GM20000 (cell line): ENCODE results near the gene MRPS12.

Source experiments
- DNase-seq: peaks from one replicate; pipeline ENCODE4 v3.0.0; 2012; ENCODE audit warnings: low spot score
- CTCF ChIP-seq: IDR thresholded peaks from 2 replicates; pipeline ENCODE4 v1.5.1; 2012; ENCODE audit warnings: mild to moderate bottlenecking, control low read depth; ENCODE audit errors: extremely low read depth, missing control alignments

Gene MRPS12

GRCh38 chr19:38904581-38905539 lies 25.9 kb upstream of the MRPS12 start:
- DNase-seq: no peak
- no peak for TF ChIP-seq CTCF

GRCh38 chr19:38905620-38906019 lies 25.1 kb upstream of the MRPS12 start:
- TF ChIP-seq CTCF: no peak
- no peak for DNase-seq

DNA sequence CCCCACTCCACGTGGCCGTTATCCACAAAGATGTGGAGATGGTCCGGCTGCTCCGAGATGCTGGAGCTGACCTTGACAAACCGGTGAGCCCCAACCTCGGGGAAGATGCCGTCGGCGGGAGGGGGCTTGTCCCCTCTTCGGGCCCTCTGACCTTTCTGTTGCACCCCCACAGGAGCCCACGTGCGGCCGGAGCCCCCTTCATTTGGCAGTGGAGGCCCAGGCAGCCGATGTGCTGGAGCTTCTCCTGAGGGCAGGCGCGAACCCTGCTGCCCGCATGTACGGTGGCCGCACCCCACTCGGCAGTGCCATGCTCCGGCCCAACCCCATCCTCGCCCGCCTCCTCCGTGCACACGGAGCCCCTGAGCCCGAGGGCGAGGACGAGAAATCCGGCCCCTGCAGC lies 23.5 kb upstream of the MRPS12 start:
- DNase-seq: no peak
- TF ChIP-seq CTCF: no peak

DNA sequence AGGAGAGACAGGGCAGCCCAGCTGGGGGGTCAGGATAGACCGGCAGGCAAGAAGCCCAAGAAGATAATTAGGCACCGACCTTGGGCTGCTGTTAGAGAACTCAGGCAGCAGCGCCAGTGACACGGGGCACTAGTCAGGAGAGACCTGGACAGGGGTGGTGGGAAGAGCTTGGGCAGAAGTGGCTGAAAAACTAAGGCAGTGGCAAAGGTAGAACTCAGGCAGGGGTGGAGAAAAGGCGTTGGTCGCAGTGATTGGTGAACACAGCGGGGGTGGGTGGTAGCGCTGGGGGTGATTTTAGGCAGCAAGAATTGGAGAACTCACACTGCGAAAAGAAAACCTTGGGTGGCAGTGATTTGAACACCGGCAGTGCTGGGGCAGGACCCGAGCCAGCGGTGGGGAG lies 23.1 kb upstream of the MRPS12 start:
- DNase-seq: no peak

GRCh38 chr19:38908911-38909310 lies 21.8 kb upstream of the MRPS12 start:
- no peak for TF ChIP-seq CTCF
- no peak for DNase-seq

More for the DNA sequence above, 23.1 kb upstream of the MRPS12 start:
- no peak for TF ChIP-seq CTCF

DNA sequence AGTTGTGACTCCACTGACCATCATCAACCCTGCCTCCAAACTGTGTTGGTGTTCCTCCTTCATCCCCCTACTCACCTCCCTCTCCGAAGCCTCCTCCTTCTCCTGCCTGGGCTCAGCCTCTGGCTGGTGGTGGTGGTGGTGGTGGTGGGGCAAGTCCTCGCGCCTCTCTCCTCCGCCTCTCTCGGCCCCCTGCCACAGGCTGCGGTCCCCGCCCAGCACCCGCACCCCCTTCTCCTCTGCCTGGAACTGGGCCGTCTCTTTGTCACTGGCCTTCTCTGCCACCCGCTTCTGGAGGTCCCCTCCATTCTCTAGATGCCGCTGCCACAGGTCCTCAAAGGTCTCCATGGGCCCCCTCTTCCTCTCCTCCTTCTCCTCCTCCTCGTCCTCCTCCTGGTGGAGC lies 20.3 kb upstream of the MRPS12 start:
- DNase-seq: no peak
- no peak for TF ChIP-seq CTCF

DNA sequence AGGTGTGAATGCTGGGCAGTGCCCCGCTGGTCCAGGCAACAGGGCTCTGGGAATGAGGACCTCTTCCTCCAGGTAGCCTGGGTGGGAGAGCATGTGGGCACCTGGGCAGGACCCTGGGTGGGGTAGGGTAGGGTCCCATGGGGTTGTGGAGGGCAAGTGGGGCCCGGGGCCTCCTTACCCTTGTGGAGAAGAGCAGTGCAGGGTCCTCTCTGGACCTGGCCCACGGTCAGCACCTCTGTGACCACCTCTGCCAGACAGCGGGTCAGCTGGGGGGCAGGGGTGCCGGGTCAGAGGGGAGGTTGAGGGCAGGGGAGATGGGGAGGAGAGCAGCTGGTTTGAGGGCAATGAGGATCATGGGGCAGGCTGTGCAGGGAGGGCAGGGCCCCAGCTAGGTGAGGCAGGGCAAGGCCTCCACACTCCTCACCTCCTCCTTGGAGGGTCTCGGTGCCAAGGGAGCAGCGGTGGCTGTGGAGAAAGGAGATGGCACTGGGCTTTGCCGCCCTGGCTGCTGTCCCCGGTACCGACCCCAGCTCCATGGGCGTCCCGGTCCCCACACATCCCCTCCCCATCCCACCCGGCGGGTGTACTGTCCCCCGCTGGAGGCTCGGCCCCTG lies 19.2 kb upstream of the MRPS12 start:
- no peak for DNase-seq
- TF ChIP-seq CTCF: no peak
